B cell (primary cell): ENCODE measurements around the gene BCL2.

ENCODE experiments used
- EZH2 ChIP-seq: IDR thresholded peaks from 2 replicates; pipeline ENCODE4 v1.6.1; 2012; ENCODE audit warnings: borderline replicate concordance, low read depth, mild to moderate bottlenecking, moderate library complexity, low read length; ENCODE audit not compliant: insufficient read depth, poor library complexity, severe bottlenecking
- TF ChIP-seq, protein P1 (sequence below): fragments of 200-600 bp; IDR thresholded peaks from one replicate; pipeline ENCODE4 v1.8.0; 2022; ENCODE audit warnings: antibody characterized with exemption, mild to moderate bottlenecking

DNA sequence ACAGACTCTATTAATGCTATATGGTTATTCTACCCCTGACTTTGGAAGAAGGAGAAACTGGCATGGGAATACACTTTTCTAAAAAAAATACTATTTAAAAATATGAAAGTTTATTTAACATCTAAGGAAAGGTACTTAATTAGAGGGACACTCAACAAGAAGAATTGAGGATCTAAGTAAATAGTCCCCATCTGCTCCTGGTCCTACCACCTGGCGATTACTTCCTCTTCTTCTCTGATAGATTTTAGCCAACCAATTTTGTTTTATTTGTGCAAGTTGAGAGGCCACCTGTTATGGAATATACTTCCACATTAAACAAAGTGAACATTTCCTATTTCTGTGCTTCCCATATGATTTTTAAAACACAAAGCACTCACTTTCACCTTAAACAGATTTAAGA lies 111.7 kb downstream of the BCL2 start:
- TF ChIP-seq, protein P1, sequence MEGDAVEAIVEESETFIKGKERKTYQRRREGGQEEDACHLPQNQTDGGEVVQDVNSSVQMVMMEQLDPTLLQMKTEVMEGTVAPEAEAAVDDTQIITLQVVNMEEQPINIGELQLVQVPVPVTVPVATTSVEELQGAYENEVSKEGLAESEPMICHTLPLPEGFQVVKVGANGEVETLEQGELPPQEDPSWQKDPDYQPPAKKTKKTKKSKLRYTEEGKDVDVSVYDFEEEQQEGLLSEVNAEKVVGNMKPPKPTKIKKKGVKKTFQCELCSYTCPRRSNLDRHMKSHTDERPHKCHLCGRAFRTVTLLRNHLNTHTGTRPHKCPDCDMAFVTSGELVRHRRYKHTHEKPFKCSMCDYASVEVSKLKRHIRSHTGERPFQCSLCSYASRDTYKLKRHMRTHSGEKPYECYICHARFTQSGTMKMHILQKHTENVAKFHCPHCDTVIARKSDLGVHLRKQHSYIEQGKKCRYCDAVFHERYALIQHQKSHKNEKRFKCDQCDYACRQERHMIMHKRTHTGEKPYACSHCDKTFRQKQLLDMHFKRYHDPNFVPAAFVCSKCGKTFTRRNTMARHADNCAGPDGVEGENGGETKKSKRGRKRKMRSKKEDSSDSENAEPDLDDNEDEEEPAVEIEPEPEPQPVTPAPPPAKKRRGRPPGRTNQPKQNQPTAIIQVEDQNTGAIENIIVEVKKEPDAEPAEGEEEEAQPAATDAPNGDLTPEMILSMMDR = no peak
- no peak for TF ChIP-seq EZH2
